Measurements from ENCODE around the gene NHSL1.

GRCh38 chr6:138489846-138490245, 9.4 kb downstream of the NHSL1 start:
- TF ChIP-seq CTCF (IDR thresholded peaks at IDR 0.05) (no peak), POLR2A (IDR thresholded peaks at IDR 0.05) (no peak)
